ENCODE data around the gene SPRN. TPM values are rescaled to one million over a fixed set of nuclear protein-coding genes. Genes with fewer than 3 reads are reported as not detected.

The SPRN gene
- total RNA-seq, 2 donors from 2014 or later: not detected

GRCh38 chr10:133399123-133399601 lies 25.3 kb downstream of the SPRN start:
- no peak overlapping the region for H3K4me3 ChIP-seq
- H3K9me3 ChIP-seq: no peaks in the 10 kb centered on the region
- TF ChIP-seq CTCF (IDR thresholded peaks at IDR 0.05): no peak
- no peak for DNase-seq (ENCODE audit: low spot score)
- peaks cover 0 to 15% of the 10 kb centered on the region in 2 donors for H3K4me1 ChIP-seq
- no peaks in the 10 kb centered on the region for H3K27me3 ChIP-seq
- peaks cover 70% of the 10 kb centered on the region for H3K36me3 ChIP-seq
- H3K27ac ChIP-seq: no peak overlapping the region

GRCh38 chr10:133397938-133398337 lies 26.5 kb downstream of the SPRN start:
- Histone ChIP-seq H3K4me3 (no peak overlapping the region), H3K4me1 (peaks cover 0 to 20% of the 10 kb centered on the region in 2 donors), H3K27ac (no peak overlapping the region), H3K36me3 (peaks cover 63% of the 10 kb centered on the region), H3K9me3 (no peaks in the 10 kb centered on the region), H3K27me3 (no peaks in the 10 kb centered on the region)
- no peak for DNase-seq (ENCODE audit: low spot score)
- TF ChIP-seq CTCF (IDR thresholded peaks at IDR 0.05): no peak

GRCh38 chr10:133396035-133396624 lies 28.3 kb downstream of the SPRN start:
- H3K9me3 ChIP-seq: no peaks in the 10 kb centered on the region
- H3K4me1 ChIP-seq: peaks cover 0 to 20% of the 10 kb centered on the region in 2 donors
- no peak overlapping the region for H3K27ac ChIP-seq
- DNase-seq (ENCODE audit: low spot score): no peak
- TF ChIP-seq CTCF (IDR thresholded peaks at IDR 0.05): no peak
- H3K4me3 ChIP-seq: no peak overlapping the region
- H3K27me3 ChIP-seq: no peaks in the 10 kb centered on the region
- H3K36me3 ChIP-seq: peaks cover 45% of the 10 kb centered on the region

- TF ChIP-seq CTCF (IDR thresholded peaks at IDR 0.05): no peak
- no peaks in the 10 kb centered on the region for H3K9me3 ChIP-seq
- peaks cover 36% of the 10 kb centered on the region for H3K36me3 ChIP-seq
- H3K4me3 ChIP-seq: peak overlapping the region; percentile 85 to 100
- no peak for DNase-seq (ENCODE audit: low spot score)
- H3K4me1 ChIP-seq: peaks cover 0 to 20% of the 10 kb centered on the region in 2 donors
- peak overlapping the region; percentile 84 to 88 for H3K27ac ChIP-seq
- H3K27me3 ChIP-seq: no peaks in the 10 kb centered on the region
Measured at GRCh38 chr10:133394801-133395221, 29.6 kb downstream of the SPRN start.

- peak; percentile 85 for DNase-seq (ENCODE audit: low spot score)
- H3K36me3 ChIP-seq: peaks cover 29% of the 10 kb centered on the region
- H3K9me3 ChIP-seq: no peaks in the 10 kb centered on the region
- peak within 1 kb of the TSS; percentile 84 to 88 for H3K27ac ChIP-seq
- no peaks in the 10 kb centered on the region for H3K27me3 ChIP-seq
- H3K4me3 ChIP-seq: peak within 1 kb of the TSS; percentile 85 to 100
- peaks cover 0 to 20% of the 10 kb centered on the region in 2 donors for H3K4me1 ChIP-seq
- TF ChIP-seq CTCF (IDR thresholded peaks at IDR 0.05): peak in 1 of 2 donors; percentile 58
Measured at GRCh38 chr10:133394064-133394663, 30.3 kb downstream of the SPRN start, which contains the start of gene MTG1. Gene MTG1, plus strand, starts transcription at chr10:133394157. Its CDS starts 64 bp downstream, at chr10:133394221.
